GM19463 (cell line): ENCODE data around the gene TRPT1.
A peak's percentile ranks its signal among the peaks of the same experiment; 100 is the strongest.

Experiments used
- ATAC-seq: cut with Tn5 transposase; IDR thresholded peaks from one replicate; pipeline ENCODE4 v1.9.1; 2021; ENCODE audit warnings: mild to moderate bottlenecking, moderate library complexity; ENCODE audit not compliant: unreplicated experiment

Gene TRPT1

GRCh38 chr11:64245797-64246620, 20.0 kb upstream of the TRPT1 start:
- ATAC-seq, result no peak

DNA sequence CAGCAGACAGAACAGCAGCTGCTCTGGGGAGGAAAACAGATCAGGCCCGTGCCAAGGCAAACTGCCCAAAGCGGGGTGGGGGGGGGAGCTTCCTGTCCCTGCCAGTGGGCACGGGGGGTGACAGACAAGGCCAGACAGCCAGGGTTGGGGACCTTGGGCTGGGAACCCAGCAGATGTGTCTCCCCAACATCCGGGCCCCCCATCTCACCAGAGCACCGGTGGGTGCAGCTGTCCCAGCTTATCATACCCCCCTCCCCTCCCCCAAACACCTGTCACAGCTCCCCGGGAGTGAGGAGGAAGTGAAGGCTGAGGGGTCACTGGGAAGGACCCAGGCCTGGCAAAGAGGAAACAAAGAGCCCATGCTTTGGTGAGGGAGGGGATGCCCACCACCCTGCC, 19.4 kb upstream of the TRPT1 start:
- no peak for ATAC-seq

DNA sequence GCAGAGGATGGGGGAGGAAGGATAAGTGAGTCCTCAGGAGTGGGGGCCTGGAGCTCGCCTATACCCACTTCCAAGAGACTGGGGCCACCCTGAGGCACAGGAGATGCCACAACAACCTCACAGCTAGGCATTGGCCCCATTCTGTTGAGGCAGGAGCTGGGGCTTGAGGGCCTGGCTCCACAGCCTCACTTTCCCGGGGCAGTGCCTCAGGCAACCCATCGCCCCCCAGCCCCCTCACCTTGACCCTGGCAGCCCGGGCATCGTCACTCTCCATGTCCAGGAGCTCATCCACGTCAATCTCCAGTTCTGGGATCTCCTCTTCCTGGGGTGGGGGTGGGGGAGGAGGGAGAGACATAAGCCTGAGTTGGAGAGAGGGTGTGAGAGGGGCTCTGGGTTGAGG, 19.0 kb upstream of the TRPT1 start:
- ATAC-seq, result no peak

DNA sequence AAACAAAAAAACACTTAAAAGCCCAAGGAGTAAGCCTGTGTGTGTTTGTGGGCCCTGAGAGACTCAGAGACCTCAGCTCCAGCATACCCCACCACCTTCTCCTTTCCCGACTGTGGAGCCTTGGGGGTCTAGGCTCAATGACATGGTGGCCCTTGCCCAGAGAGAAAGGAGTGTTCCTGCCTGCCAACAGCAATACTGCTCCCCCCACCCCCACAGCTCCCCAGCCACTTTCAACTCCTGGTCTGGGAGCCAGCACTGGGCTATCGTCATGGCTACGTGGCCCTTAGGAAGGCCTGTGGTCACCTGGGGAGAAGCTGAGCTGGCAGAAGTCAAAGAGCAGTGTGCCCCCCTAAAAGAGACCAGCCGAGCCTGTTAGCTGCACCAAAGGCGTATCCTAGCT, 18.1 kb upstream of the TRPT1 start:
- ATAC-seq, result no peak

GRCh38 chr11:64243236-64243854, 17.4 kb upstream of the TRPT1 start:
- no peak for ATAC-seq

- peak; percentile 3 for ATAC-seq
These were observed 15.7 kb upstream of the TRPT1 start for GRCh38 chr11:64241491-64242374.

- ATAC-seq, result peak; percentile 67
These were observed 15.2 kb upstream of the TRPT1 start for GRCh38 chr11:64241241-64241490.

DNA sequence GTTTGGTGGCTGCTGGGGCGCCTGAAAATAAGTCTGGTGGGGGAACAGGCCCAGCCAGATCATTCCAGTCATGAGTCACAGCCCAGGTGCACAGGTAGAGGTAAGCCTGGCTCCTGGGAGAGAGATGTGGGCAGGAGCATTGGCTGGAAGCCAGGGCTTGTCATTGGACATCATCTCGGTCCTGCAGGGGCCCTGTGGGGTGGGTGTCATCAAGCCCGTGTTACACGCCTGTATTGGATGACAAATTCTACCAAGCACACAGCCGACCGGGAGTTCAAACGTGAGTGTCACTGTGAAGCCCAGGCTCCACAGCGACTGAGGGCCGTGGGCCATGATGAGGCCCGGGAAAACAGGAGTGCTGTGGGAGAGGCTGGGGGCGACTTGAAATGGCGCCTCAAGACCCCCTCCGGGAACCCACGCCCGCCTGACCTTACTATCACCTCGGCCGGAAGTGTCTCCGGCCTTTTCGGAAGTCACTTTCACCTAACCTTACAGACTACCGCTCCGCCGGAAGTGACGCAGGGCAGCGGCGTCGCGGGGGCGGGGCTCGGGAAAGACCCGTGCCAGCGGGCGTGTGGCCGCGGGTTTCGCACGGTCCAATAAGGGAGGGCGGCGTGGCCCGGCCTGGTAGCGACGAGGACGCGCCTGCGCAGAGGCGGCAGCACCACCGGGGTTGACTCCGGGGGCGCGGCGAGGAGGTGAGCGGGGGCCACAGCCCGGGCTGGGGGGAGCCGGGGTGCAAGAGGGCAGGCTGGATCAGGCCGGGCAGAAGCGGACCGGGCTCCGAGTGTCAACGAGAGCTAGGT, 14.7 kb upstream of the TRPT1 start, which contains the start of gene FKBP2:
FKBP2 (plus strand) TSS at position 661 of the 806 bp plus-strand sequence. CDS start 1,293 bp downstream, outside the sequence.
- ATAC-seq, result peak; percentile 38

DNA sequence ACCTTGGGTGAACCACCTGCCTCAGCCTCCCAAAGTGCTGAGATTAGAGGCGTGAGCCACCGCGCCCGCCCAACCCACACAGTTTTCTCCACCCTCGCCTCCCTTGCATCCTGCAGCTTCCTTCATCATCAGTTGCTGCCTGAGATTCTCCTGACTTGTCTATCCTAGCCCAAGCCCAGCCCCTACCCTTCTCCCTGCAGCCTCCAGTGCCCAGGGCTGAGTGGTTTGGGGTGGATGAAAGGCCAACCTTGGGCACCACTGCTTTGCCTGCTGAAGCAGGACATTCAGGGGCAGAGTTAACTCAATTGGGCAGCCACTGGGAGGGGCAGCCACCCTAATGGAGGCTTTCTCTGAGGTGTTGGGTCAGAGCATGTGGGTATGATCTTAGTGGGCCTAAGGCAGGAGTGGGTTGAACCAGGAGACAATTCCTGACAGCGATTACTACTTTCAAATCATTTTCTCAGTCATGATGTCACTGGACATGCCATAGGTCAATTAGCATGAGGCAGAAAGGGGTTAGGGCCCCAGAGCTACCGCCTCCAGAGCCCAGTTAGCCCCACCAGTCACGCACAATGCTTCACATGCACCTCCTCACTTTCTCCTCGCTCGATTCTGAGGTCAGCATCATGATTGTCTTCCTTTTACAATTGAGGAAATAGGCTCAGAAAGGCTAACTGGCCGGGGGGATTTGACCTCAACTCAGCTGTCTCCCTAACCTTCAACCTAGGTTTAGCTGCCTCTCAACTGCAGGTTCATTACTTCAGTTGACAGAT, 13.9 kb upstream of the TRPT1 start:
- no peak for ATAC-seq

- no peak for ATAC-seq
These were observed 13.0 kb upstream of the TRPT1 start for GRCh38 chr11:64238999-64239398.

DNA sequence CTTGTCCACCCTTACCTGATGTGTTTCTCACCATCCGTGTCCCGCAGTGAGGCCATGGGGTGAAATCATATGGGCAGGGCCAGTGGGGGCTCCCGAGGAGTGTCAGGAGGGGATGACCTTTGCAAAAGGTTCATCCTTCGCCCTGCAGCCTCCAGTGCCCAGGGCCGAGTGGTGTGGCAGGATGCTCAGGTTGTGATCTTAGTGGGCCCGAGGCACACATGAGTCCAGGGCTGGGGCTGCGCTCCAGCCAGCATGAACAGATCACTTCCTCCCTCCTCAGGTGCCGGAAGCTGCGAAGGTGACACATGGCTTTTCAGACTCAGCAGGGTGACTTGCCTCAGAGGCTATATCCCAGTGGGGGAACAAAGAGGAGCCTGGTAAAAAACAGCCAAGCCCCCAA, 12.1 kb upstream of the TRPT1 start:
- ATAC-seq, result no peak

- no peak for ATAC-seq
These were observed 11.5 kb upstream of the TRPT1 start for GRCh38 chr11:64237484-64237951.

DNA sequence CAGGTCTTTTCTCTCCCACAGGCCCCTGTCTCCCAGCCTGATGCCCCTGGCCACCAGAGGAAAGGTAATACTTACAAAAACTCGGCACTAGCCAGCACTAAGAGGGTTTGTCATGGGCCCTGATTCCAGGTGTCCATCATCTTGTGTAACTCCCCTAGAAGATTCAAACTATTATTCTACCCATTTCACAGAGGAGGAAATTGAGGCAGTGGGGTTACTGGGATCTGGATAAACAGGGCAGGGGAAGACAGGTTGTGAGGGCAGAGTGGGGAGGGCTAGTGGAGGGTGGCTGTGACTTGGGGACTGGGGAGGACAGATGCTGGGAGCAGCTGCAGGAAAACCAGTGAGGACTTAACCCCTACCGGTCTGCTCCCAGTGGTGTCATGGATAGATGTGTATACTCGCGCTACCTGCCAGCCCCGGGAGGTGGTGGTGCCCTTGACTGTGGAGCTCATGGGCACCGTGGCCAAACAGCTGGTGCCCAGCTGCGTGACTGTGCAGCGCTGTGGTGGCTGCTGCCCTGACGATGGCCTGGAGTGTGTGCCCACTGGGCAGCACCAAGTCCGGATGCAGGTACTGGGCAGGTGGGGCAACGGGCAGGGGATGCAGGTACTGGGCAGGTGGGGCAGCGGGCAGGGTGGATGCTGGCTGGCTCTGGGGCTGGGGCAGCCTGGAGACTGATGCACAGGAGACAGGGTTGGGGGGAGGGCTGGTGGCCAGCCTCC, 9.6 kb upstream of the TRPT1 start:
- no peak for ATAC-seq

DNA sequence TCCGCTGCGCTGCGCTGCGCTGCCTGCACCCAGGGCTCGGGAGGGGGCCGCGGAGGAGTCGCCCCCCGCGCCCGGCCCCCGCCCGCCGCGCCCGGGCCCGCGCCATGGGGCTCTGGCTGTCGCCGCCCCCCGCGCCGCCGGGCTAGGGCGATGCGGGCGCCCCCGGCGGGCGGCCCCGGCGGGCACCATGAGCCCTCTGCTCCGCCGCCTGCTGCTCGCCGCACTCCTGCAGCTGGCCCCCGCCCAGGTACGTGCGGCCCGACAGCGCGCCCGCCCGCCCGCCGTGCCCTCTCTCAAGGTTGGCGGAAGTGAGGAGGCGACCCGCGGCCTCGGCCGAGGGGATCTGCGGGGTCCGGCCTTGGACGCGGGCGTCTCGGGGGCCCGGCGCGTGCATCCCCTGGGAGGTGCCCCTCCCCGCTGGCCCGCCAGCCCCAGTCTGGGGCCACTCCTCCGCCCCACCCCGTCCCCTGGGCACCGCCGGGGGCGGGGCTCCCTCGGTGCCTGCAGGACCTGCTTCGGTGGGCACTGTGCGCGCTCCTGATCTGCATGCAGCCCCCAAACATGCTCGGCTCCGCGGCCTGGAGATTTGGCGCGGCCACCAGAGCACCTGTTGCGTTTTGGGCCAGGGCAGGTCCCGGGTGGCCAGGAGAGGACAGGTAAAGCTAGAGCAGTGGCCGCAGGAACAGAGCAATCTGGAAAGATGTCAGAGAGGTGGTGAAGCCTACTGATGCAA, 8.8 kb upstream of the TRPT1 start:
- peak; percentile 28 for ATAC-seq

DNA sequence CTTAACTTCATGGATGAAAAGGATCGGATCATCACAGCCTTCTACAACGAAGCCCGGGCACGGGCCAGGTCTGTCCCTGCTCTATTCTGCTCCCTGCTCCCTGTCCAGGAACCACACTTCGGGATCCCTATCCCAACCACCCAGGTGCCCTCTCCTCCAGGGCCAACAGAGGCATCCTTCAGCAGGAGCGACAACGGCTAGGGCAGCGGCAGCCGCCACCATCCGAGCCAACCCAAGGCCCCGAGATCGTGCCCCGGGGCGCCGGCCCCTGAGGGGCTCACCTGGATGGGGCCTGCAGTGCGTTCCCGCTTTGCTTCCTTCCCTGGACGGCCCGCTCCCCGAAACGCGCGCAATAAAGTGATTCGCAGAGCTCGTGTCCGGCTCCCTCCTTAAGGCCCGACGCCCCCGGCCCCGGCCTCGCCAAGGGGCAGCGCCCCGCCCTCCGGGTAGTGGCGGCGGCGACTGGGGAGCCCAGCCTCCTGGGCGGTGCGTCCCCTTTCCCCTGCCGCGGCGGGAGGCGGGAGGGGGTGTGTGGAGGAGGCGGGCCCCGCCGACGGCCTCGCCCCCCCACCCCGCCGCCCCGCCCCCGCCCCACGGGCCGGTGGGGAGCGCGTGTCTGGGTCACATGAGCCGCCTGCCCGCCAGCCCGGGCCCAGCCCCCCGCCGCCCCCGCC, 8.1 kb upstream of the TRPT1 start, which contains the start of gene VEGFB:
VEGFB (plus strand) TSS at position 672 of the 674 bp plus-strand sequence. CDS start 250 bp downstream, outside the sequence.
- peak; percentile 48 for ATAC-seq

- no peak for ATAC-seq
These were observed 7.0 kb upstream of the TRPT1 start for GRCh38 chr11:64232967-64233315.

GRCh38 chr11:64232182-64232966, 6.4 kb upstream of the TRPT1 start:
- ATAC-seq, result no peak
